Esophagus squamous epithelium (tissue), 5 donors: ENCODE results near the gene INAFM2. TPM values are rescaled to one million over a fixed set of nuclear protein-coding genes. Genes with fewer than 3 reads are reported as not detected.
A peak's percentile ranks its signal among the peaks of the same experiment; 100 is the strongest.

Experiments used
- DNase-seq: peaks from one replicate; lab custom pipeline; 2025; lab: John Stamatoyannopoulos, UW
- H3K27ac ChIP-seq, 4 donors: fragments of 200-600 bp; sonication (generic); one replicate each; pipeline ENCODE4 v1.5.1; 2016 to 2019; ENCODE audit warnings: mild to moderate bottlenecking in 1 of 4
- H3K27me3 ChIP-seq, 4 donors: fragments of 200-600 bp; sonication (generic); 1 replicate in 3 of 4; 2 replicates in 1 of 4; pipeline versions ENCODE4 v1.5.1 to v1.6.0; 2017 to 2021; ENCODE audit warnings: antibody characterized with exemption in 1 of 4
- H3K36me3 ChIP-seq, 3 donors: fragments of 200-600 bp; sonication (generic); one replicate each; pipeline ENCODE4 v1.5.1; 2016 to 2019
- H3K4me1 ChIP-seq, 3 donors: fragments of 200-600 bp; sonication (generic); one replicate each; pipeline ENCODE4 v1.5.1; 2017 to 2019
- H3K4me3 ChIP-seq, 4 donors: fragments of 200-600 bp; sonication (generic); 1 replicate in 3 of 4; 2 replicates in 1 of 4; pipeline ENCODE4 v1.5.1; 2016 to 2019; ENCODE audit warnings: mild to moderate bottlenecking in 2 of 4, moderate library complexity in 1 of 4
- H3K9me3 ChIP-seq, 3 donors: fragments of 200-600 bp; sonication (generic); one replicate each; pipeline ENCODE4 v1.5.1; 2016 to 2019
- POLR2A ChIP-seq, 4 donors: fragments of 450-650 bp; IDR thresholded peaks; one replicate each; pipeline ENCODE4 v1.6.1; 2017; ENCODE audit warnings: antibody characterized with exemption in 4 of 4, mild to moderate bottlenecking in 4 of 4, moderate library complexity in 3 of 4
- WGBS, 2 donors: methylation state at CpG; one replicate each; pipeline ENCODE4 v1.1.5; 2018; 5-methylcytosine and 5-hydroxymethylcytosine counted together
- intact Hi-C: fragments of 100-400 bp; cut with DNase I; formaldehyde crosslinking; loops from one replicate; pipeline ENCODE4 v1.15.0; 2022
- total RNA-seq, 4 donors: library from RNA; depleted of rRNA; stranded (reverse); fragments of >200 nt; gene quantifications; one replicate each; pipeline ENCODE4 v1.1.0, GENCODE V29; 2016
- TF ChIP-seq, protein P1 (sequence below), 6 experiments: fragments of 450-650 bp in 4 of 6; fragments of 200-600 bp in 2 of 6; sonication (generic) in 2 of 6; IDR thresholded peaks; one replicate each; pipeline ENCODE4 v1.5.1; 2016 to 2019; ENCODE audit warnings: antibody characterized with exemption in 6 of 6, mild to moderate bottlenecking in 4 of 6, moderate library complexity in 4 of 6
- donor health status: DM: yes; HTN: yes; CAD: no.

Gene INAFM2
- total RNA-seq, 4 donors from 2014 or later, result 4.7 to 10.1 (median 8.1) TPM

DNA sequence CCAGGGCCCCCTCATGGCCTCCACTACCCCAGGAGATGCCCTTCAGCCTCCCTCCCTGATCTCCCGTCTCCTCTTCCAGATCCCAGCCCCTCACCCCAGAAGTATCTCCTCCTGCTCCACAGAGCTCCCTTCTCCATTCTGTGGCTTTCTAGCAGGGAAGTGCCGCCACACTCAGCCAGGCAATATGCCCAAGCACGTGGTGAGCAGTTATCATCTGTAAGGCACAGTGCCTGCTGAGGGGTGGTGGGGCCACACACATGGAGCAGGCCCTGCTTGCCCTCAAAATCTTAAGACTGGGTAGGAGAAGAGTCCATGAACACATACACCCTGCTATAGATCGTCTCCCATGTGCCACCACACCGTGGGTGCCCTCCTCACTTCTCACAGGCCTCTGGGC, 25.0 kb downstream of the INAFM2 start:
- 85 to 88% methylated on average over 1 to 2 of the region's 5 CpGs for WGBS, 2 donors
- no peak overlapping the region for H3K4me3 ChIP-seq
- DNase-seq, result no peak
- H3K27me3 ChIP-seq, result no peaks in the 10 kb centered on the region
- H3K9me3 ChIP-seq, result no peaks in the 10 kb centered on the region
- no peak for TF ChIP-seq POLR2A (IDR thresholded peaks at IDR 0.05)
- TF ChIP-seq, protein P1, sequence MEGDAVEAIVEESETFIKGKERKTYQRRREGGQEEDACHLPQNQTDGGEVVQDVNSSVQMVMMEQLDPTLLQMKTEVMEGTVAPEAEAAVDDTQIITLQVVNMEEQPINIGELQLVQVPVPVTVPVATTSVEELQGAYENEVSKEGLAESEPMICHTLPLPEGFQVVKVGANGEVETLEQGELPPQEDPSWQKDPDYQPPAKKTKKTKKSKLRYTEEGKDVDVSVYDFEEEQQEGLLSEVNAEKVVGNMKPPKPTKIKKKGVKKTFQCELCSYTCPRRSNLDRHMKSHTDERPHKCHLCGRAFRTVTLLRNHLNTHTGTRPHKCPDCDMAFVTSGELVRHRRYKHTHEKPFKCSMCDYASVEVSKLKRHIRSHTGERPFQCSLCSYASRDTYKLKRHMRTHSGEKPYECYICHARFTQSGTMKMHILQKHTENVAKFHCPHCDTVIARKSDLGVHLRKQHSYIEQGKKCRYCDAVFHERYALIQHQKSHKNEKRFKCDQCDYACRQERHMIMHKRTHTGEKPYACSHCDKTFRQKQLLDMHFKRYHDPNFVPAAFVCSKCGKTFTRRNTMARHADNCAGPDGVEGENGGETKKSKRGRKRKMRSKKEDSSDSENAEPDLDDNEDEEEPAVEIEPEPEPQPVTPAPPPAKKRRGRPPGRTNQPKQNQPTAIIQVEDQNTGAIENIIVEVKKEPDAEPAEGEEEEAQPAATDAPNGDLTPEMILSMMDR (IDR thresholded peaks at IDR 0.05), result no peak
- no peaks in the 10 kb centered on the region for H3K36me3 ChIP-seq
- H3K27ac ChIP-seq, result peak overlapping the region in 3 of 4 donors; percentile 59 to 95 (median 83)
- intact Hi-C loops, result no loop called here
- H3K4me1 ChIP-seq, result peaks cover 14 to 58% (median 21%) of the 10 kb centered on the region in 3 donors

DNA sequence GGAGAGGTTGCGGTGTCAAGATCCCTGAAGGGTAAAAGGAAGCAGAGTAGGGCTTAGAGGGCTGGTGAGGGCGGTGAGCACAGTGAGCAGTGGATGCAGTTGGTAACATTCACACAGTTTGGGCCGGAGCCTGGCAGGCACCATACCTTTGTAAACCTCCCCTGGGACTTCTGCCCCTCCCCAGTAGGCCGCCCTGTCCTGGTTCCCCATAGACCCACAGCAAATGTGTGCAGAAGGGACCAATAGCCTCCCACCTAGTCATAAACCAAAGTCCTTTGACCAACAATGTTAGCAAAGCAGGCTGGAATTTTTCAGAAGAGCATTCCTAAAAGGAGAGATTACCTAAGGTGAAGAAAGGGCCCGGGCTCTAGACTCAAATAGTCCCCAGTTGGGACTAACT, 25.7 kb downstream of the INAFM2 start:
- H3K36me3 ChIP-seq, result no peaks in the 10 kb centered on the region
- H3K27ac ChIP-seq, result peak overlapping the region in 2 of 4 donors; percentile 83 to 95
- no peak for DNase-seq
- no peaks in the 10 kb centered on the region for H3K27me3 ChIP-seq
- peaks cover 9 to 53% (median 21%) of the 10 kb centered on the region in 3 donors for H3K4me1 ChIP-seq
- intact Hi-C loops, result no loop called here
- WGBS, 2 donors, result 89 to 91% methylated on average over 3 to 5 of the region's 5 CpGs
- TF ChIP-seq, protein P1 (IDR thresholded peaks at IDR 0.05), result no peak
- no peak for TF ChIP-seq POLR2A (IDR thresholded peaks at IDR 0.05)
- H3K9me3 ChIP-seq, result no peaks in the 10 kb centered on the region
- no peak overlapping the region for H3K4me3 ChIP-seq

DNA sequence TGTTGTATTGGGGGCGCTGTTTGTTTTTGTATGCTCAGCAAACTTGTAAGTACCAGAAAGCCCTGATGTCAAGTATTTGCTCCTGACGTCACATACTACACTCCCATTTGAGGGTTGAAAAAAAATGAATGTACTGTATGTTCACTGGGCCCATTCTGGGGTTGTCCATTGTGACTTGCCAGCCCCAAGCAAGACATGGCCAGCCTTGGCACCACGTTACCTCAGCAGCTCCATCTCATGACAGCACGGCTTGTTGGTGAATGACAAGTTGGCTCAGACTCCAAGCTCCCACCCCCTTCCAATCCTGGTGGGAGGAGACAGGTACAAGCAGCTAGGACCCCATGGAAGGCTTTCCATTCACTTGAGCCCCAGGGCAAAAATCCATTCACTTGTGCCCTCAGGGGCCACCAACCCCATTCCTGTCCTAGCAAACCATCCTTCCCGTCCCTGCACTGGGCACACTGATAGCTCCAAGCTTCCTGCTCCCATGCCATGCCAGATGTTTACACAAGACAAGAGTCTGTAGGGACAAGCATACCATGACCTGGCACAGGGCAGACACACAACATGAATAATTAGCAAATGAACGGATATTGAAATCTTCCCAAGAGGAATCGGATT, 28.9 kb downstream of the INAFM2 start:
- TF ChIP-seq, protein P1 (IDR thresholded peaks at IDR 0.05), result no peak
- no peak for TF ChIP-seq POLR2A (IDR thresholded peaks at IDR 0.05)
- H3K27ac ChIP-seq, result no peak overlapping the region
- H3K27me3 ChIP-seq, result peaks cover 0 to 3% (median 0%) of the 10 kb centered on the region in 4 donors
- intact Hi-C loops, result no loop called here
- peaks cover under 1 to 28% (median 5%) of the 10 kb centered on the region in 3 donors for H3K4me1 ChIP-seq
- no peaks in the 10 kb centered on the region for H3K36me3 ChIP-seq
- no peak for DNase-seq
- H3K4me3 ChIP-seq, result no peak overlapping the region
- no peaks in the 10 kb centered on the region for H3K9me3 ChIP-seq
- WGBS, 2 donors, result 55 to 85% methylated on average over 5 to 6 of the region's 7 CpGs

DNA sequence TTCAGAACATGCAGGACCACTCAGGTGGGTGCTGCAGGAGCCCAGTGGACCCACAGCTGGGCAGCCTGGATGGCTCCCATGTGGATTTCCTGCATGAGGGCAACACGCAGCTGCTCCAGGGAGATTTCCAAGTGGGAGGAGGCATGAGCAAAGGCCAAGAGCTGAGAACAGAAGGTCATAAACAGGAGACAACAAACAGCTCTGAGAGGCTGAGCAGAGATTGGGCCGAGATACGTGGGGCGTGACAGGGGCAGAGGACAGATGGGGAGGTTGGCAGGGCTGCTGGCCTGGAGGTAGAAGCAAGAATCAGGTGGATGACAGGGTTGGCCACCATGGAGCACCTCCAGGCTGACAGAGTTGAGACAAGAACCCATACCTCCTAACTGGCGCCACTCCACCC, 30.2 kb downstream of the INAFM2 start:
- WGBS, 2 donors, result 73 to 74% methylated on average over 5 of the region's 5 CpGs
- H3K4me1 ChIP-seq, result peaks cover 10 to 26% (median 10%) of the 10 kb centered on the region in 3 donors
- no peak overlapping the region for H3K4me3 ChIP-seq
- H3K9me3 ChIP-seq, result no peaks in the 10 kb centered on the region
- peaks cover 0 to 7% (median 0%) of the 10 kb centered on the region in 4 donors for H3K27me3 ChIP-seq
- intact Hi-C loops, result no loop called here
- H3K27ac ChIP-seq, result no peak overlapping the region
- no peak for DNase-seq
- no peaks in the 10 kb centered on the region for H3K36me3 ChIP-seq
- no peak for TF ChIP-seq POLR2A (IDR thresholded peaks at IDR 0.05)
- TF ChIP-seq, protein P1 (IDR thresholded peaks at IDR 0.05), result no peak

DNA sequence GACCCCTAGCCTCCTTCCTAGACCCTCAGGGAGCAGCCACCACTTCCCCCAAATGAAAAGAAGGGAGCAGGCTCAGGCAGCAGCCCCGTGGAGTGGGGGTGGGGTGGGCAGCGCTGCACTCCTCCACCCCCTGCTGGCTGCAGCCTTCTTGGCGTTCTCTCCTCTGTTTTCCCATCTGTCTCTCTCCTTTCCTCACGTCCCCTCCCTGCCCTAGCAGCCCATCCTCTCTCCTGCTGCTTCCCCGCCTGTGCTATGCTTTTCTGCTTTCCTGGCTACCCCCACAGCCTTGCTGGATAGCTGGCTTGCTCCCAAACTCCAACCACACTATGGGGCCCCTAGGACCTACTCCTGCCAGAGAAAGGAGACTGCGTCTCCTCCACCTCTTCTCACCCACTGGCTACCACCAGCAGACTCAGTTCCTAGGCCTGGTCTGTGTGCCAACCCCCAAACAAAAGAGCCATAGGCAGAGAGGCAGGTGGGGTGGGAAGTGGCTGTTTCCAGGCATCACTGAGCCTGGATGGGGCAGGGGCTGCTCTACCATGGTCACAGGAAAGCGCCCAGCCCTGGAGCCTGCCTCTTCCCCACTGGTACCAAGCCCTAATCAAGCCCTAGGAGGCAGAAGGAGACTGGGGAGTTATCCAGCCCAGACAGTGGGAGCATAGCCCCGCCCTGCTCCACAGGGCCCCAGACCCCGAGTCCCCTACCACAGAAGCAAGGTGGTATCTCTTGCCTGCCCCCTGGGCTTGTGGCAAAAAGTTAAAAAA, 31.1 kb downstream of the INAFM2 start:
- H3K4me3 ChIP-seq, result no peak overlapping the region
- H3K27me3 ChIP-seq, result peaks cover 0 to 15% (median 0%) of the 10 kb centered on the region in 4 donors
- DNase-seq, result no peak
- TF ChIP-seq, protein P1 (IDR thresholded peaks at IDR 0.05), result peak in 2 of 6 experiments; percentile 7 to 36
- no peak for TF ChIP-seq POLR2A (IDR thresholded peaks at IDR 0.05)
- no peaks in the 10 kb centered on the region for H3K36me3 ChIP-seq
- intact Hi-C loops, result no loop called here
- no peaks in the 10 kb centered on the region for H3K9me3 ChIP-seq
- 33 to 35% methylated on average over 7 to 8 of the region's 9 CpGs for WGBS, 2 donors
- peaks cover 10 to 24% (median 11%) of the 10 kb centered on the region in 3 donors for H3K4me1 ChIP-seq
- no peak overlapping the region for H3K27ac ChIP-seq
